Right ventricle myocardium superior (tissue), 1 donor: Measurements from ENCODE around the gene OR14A2. TPM values are rescaled to one million over a fixed set of nuclear protein-coding genes. Genes with fewer than 3 reads are reported as not detected.
"Not testable (repeated sequence)": the region's sequence is repeated elsewhere in the genome, so short reads cannot be mapped to it uniquely, and the experiment has no call there.

Experiments
- ATAC-seq: fragments of 200-7000 bp; cut with Tn5 transposase; one replicate; pipeline ENCODE4 v1.9.1; 2020; ENCODE audit warnings: mild to moderate bottlenecking; ENCODE audit not compliant: poor library complexity
- DNase-seq: peaks from one replicate; pipeline ENCODE4 v3.0.0-alpha.2; 2020
- intact Hi-C: fragments of 100-400 bp; cut with DNase I; formaldehyde crosslinking; loops from one replicate; pipeline ENCODE4 v1.11.2; 2022
- long read RNA-seq: library from polyadenylated mRNA; unstranded; transcript quantifications from one replicate; pipeline ENCODE4 v2.0.0, GENCODE V29; 2021
- total RNA-seq: library from RNA; stranded (reverse); fragmentation: NEBNext Ultra II Directional; extraction: Animal tissue kit (Norgen Biotek cat#: 25700); gene quantifications from one replicate; pipeline ENCODE4 v1.2.1, GENCODE V29; 2021
- donor health status: DM: no; HTN: yes; CAD: no; lungs with severe emphysema.

The OR14A2 gene
- not detected for total RNA-seq
- long read RNA-seq: 0 reads

DNA sequence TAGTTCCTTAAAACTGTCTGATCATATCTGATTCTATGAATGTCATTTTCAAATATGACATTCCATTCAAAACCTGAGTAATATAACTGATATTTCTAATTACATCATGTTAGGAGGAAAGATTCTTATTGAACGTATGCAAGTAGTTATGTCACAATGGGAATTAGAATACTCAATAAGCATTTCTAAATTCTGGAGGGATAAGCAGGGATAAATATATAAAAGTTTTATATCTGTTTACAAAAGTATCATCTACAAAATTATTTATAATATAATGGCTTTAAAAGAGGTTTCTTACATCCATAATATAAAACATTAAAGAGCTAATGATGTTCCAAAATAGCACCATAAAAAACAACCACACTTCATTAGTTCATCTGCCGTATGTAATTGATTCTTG lies at the start of gene OR14A2:
Gene OR14A2 (minus strand): TSS at position 101 of the 400 bp plus-strand sequence.
- DNase-seq (no peak), ATAC-seq (no peak)
- intact Hi-C loops: no loop called here

- intact Hi-C loops: no loop called here
- ATAC-seq (no peak), DNase-seq (no peak)
Observed at GRCh38 chr1:247797518-247797917, 49.6 kb upstream of the OR14A2 start.

DNA sequence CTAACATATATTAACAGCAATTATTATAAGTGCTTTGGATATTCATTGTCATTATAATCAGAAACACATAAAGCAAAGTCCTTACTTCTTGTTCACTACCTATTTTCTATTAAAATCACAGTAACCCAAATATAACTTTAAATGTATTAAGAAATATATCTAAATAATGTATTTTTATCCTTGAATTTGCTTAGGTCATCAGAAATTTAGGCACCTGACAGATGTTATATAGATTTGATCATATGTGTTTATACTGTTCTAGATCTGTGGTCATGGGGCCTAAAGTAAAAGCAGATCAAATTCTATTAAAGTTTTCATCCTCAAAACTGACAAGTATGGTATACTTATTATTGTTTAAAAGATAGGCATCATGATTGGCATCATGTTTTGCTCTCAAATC lies 21.7 kb upstream of the OR14A2 start:
- ATAC-seq: no peak
- intact Hi-C loops: no loop called here
- DNase-seq: no peak

DNA sequence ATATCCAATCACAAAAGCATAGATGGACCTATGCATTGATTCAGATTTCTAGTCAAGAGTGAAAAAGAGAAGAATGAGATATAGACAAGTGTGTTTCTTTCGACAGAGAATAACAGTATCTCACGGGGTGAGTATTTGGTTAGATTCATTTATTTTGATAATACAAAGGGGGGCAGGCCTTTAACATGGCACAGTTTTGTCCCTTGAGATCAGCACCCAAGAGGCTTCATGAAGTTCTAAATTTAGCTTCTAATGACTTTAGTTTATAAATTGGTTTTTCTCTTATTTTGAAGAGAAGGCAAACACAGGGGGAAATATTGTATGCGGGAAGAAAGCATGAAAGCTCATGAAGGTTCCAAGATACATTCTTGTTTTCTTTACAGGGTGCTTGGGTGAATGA lies 12.5 kb upstream of the OR14A2 start, which contains the start of gene OR1C1:
Gene OR1C1 (minus strand): TSS at position 101 of the 400 bp plus-strand sequence. CDS start 2,150 bp downstream, outside the sequence.
- ATAC-seq (no peak), DNase-seq (no peak)
- intact Hi-C loops: no loop called here

DNA sequence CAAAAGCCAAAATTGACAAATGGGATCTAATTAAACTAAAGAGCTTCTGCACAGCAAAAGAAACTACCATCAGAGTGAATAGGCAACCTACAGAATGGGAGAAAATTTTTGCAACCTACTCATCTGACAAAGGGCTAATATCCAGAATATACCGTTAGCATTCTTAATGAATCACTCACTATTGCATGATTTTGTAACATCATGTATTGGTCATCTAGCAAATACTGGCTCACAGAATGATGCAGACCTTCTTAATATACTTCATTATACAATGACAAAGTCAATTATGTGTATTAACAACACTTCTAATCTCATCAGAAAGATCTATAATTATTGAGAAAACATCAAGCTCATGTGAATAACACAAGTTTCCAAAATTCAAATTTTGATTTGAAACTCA lies 6.4 kb upstream of the OR14A2 start:
- ATAC-seq, intact Hi-C loops, DNase-seq: not testable (repeated sequence)

GRCh38 chr1:247749870-247750269 lies 1.9 kb upstream of the OR14A2 start:
- ATAC-seq: no peak
- intact Hi-C loops: no loop called here
- DNase-seq: no peak

GRCh38 chr1:247747616-247748015 lies 325 bp downstream of the OR14A2 start:
- intact Hi-C loops: no loop called here
- DNase-seq (no peak), ATAC-seq (no peak)

DNA sequence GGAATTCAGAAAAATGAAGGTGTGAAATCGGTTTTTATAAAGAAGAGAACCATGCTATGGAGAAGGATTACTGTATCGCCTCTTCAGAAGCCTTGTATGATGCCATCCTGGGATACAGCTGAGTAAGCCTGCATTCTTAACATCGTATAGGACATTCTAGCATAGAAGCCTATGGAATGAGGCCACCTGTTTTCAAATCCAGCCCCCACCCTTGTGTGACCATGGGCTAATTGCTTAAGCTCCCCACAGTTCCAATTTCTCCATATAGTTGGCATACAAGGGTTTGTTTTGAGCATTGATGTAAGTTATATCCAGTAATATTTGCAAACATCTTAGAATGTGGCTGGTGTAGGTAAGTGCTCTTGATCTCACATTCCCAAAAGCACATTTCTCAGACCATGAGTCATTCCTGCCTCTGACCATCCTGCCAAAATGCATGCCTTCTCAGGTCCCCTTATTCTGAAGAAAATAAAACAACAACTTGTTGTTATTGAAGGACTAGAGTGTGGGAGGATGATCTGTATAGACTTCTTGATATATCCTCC lies 1.5 kb downstream of the OR14A2 start:
- intact Hi-C loops: no loop called here
- DNase-seq (no peak), ATAC-seq (no peak)

- intact Hi-C loops, DNase-seq, ATAC-seq: not testable (repeated sequence)
Observed at GRCh38 chr1:247742215-247742760, 5.7 kb downstream of the OR14A2 start.

DNA sequence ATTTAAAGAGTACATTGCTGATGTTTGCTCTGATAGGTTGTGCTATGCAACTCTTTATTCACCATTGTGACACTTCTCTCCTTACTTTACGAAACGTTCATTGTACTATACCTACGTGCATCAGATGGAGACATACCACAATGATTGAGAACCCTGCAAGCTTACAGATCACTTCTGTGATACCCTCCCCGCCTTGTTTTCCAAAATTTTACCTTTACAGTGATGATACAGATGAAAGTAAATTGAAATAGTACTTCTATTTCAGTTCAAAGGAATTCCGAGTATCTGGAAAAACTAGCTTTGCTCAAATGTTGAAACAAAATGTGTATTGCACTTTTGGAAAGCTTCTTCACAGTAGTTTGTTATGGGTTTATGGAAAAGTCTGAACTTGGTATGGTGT lies 6.2 kb downstream of the OR14A2 start:
- ATAC-seq (no peak), DNase-seq (no peak)

DNA sequence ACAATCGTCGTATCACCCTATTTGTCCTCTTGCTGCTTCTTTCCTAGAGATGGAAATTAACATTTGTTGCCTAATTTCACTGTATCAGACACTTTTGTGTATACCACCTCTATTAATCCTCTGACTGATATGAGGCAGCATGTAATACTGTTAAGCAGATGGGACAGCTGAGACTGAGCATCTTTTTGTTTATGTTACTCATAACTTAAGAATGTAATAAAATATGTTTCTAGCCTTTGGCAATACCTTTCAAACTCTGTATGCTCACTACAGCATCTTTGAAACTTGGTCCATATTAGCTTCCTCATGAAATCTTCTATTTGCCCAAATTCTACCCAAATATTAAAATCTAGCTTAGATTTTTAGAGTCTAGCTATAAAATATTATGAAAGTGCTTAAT lies 7.2 kb downstream of the OR14A2 start:
- intact Hi-C loops: no loop called here
- DNase-seq: no peak
- no peak for ATAC-seq

More for the DNA sequence above, 6.2 kb downstream of the OR14A2 start:
- intact Hi-C loops: no loop called here

GRCh38 chr1:247738315-247738714 lies 9.6 kb downstream of the OR14A2 start, which contains the start of gene OR14K1:
TSS of gene OR14K1 (plus strand) at chr1:247738615. CDS start at chr1:247738615, 0 bp downstream.
- intact Hi-C loops: no loop called here
- ATAC-seq: no peak
- DNase-seq: no peak

GRCh38 chr1:247721222-247721621 lies 26.7 kb downstream of the OR14A2 start:
- ATAC-seq: no peak
- no peak for DNase-seq
- intact Hi-C loops: no loop called here

GRCh38 chr1:247716546-247716945 lies 31.4 kb downstream of the OR14A2 start, which contains the start of gene OR6F1:
TSS of gene OR6F1 (minus strand) at chr1:247716646. CDS start at chr1:247712755, 3,891 bp downstream.
- intact Hi-C loops: no loop called here
- DNase-seq (no peak), ATAC-seq (no peak)

DNA sequence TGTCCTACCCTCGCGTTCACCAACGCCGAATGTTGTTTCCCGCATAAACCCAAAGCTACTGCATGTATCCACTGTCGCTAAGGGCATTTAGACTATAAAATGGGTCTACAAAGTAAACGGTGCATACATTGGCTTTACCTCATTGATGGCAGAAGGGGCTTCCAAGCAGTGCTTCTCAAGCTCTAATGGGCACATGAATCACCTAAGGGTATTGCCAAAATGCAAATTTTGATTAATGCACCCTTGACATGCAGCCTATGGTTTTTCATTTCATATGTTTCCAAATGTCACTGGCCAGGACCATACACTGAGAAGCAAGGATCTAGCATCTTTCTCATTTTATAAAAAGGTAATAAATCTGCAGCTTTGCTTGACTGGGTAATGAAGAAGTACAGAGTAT lies 34.2 kb downstream of the OR14A2 start:
- no peak for ATAC-seq
- no peak for DNase-seq
- intact Hi-C loops: no loop called here

DNA sequence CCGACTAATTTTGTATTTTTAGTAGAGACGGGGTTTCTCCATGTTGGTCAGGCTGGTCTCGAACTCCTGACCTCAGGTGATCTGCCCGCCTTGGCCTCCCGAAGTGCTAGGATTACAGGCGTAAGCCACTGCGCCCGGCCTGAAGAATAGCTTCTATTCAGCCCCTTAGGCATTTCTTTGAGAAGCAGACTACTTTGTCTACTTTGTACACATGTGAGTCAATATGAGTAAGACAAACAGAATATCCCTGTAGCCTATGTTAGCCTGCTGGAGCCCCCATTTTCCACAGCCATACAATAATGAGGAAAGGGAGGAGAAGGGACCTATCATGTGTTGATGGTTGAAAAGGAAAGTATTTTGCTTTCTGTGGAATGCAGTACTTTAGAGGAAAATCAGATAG lies 37.3 kb downstream of the OR14A2 start:
- ATAC-seq, intact Hi-C loops, DNase-seq: not testable (repeated sequence)

GRCh38 chr1:247701338-247701737 lies 46.6 kb downstream of the OR14A2 start:
- intact Hi-C loops: no loop called here
- DNase-seq (no peak), ATAC-seq (no peak)

GRCh38 chr1:247681288-247681897 lies 66.5 kb downstream of the OR14A2 start:
- intact Hi-C loops: no loop called here
- no peak for DNase-seq
- no peak for ATAC-seq

DNA sequence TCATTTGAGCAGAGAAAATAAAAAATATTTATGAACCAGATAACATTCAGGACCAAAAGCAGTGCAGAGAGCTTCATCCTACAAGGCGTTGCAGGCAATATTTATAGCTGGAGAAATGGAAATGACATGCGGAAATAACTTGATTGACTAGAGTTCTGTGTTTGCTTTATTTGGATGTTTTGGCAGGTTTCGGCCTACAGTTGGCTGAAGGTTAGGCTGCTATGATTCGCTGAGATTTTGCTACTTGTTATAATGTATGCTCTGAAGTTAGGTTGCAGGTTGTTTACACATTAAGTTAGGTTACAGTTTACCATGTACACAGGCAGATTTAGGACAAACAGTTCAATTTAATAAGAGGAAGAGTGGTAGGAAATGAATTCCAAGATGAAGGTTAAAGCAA lies 67.8 kb downstream of the OR14A2 start:
- intact Hi-C loops: no loop called here
- no peak for ATAC-seq
- no peak for DNase-seq

- ATAC-seq (no peak), DNase-seq (no peak)
- intact Hi-C loops: no loop called here
Observed at GRCh38 chr1:247679639-247680038, 68.3 kb downstream of the OR14A2 start, which contains the start of gene OR13G1. TSS of gene OR13G1 (minus strand) at chr1:247679739. CDS start at chr1:247673041, 6,698 bp downstream.
